Esophagus muscularis mucosa (tissue), 4 donors: ENCODE measurements around the gene UCHL5. TPM values are rescaled to one million over a fixed set of nuclear protein-coding genes. Genes with fewer than 3 reads are reported as not detected.

ENCODE experiments used
- DNase-seq: peaks from one replicate; pipeline ENCODE4 v3.0.0-alpha.2; 2017; ENCODE audit errors: extremely low spot score
- H3K27ac ChIP-seq, 4 donors: fragments of 200-600 bp; sonication (generic); replicated peaks in 1 of 4; 1 replicate in 3 of 4; 2 replicates in 1 of 4; pipeline ENCODE4 v1.5.1; 2016 to 2019; ENCODE audit warnings: mild to moderate bottlenecking in 1 of 4
- H3K27me3 ChIP-seq, 4 donors: fragments of 200-600 bp; sonication (generic); one replicate each; pipeline versions ENCODE4 v1.5.1 to v1.6.0; 2016 to 2019
- H3K36me3 ChIP-seq, 4 donors: fragments of 200-600 bp; sonication (generic); one replicate each; pipeline ENCODE4 v1.5.1; 2016 to 2019
- H3K4me1 ChIP-seq, 4 donors: fragments of 200-600 bp; sonication (generic); one replicate each; pipeline ENCODE4 v1.5.1; 2016 to 2019
- H3K4me3 ChIP-seq, 4 donors: fragments of 200-600 bp; sonication (generic); 1 replicate in 2 of 4; 2 replicates in 2 of 4; pipeline ENCODE4 v1.5.1; 2016 to 2019; ENCODE audit warnings: mild to moderate bottlenecking in 4 of 4, moderate library complexity in 1 of 4
- H3K9me3 ChIP-seq, 4 donors: fragments of 200-600 bp; sonication (generic); 1 replicate in 3 of 4; 2 replicates in 1 of 4; pipeline ENCODE4 v1.5.1; 2016 to 2019
- EP300 ChIP-seq: sonication (generic); formaldehyde crosslinking; IDR thresholded peaks from one replicate; pipeline ENCODE4 v1.6.1; 2017; ENCODE audit warnings: antibody characterized with exemption
- POLR2A ChIP-seq: fragments of 450-650 bp; IDR thresholded peaks from one replicate; pipeline ENCODE4 v1.6.1; 2017; ENCODE audit warnings: antibody characterized with exemption, moderate library complexity, mild to moderate bottlenecking, low read depth
- POLR2AphosphoS5 ChIP-seq, 2 donors: sonication (generic); formaldehyde crosslinking; IDR thresholded peaks; one replicate each; pipeline ENCODE4 v1.6.1; 2017; ENCODE audit warnings: antibody characterized with exemption in 2 of 2
- WGBS: methylation state at CpG from one replicate; pipeline ENCODE4 v1.1.5; 2018; 5-methylcytosine and 5-hydroxymethylcytosine counted together
- intact Hi-C: fragments of 100-400 bp; cut with DNase I; formaldehyde crosslinking; loops from one replicate; pipeline ENCODE4 v1.15.1; 2023
- total RNA-seq, 4 donors: library from RNA; depleted of rRNA; stranded (reverse); fragments of >200 nt; gene quantifications; one replicate each; pipeline versions ENCODE4 v1.1.0 to v1.2.1, GENCODE V29; 2016
- TF ChIP-seq, protein P1 (sequence below), 3 experiments: fragments of 200-600 bp in 2 of 3; fragments of 450-650 bp in 1 of 3; sonication (generic) in 2 of 3; IDR thresholded peaks; one replicate each; pipeline ENCODE4 v1.5.1; 2017 to 2019; ENCODE audit warnings: antibody characterized with exemption in 3 of 3, mild to moderate bottlenecking in 2 of 3, moderate library complexity in 1 of 3

The UCHL5 gene, protein sequence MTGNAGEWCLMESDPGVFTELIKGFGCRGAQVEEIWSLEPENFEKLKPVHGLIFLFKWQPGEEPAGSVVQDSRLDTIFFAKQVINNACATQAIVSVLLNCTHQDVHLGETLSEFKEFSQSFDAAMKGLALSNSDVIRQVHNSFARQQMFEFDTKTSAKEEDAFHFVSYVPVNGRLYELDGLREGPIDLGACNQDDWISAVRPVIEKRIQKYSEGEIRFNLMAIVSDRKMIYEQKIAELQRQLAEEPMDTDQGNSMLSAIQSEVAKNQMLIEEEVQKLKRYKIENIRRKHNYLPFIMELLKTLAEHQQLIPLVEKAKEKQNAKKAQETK
- 10 to 100 TPM; 24.0 to 33.8 (median 28.8) TPM for total RNA-seq

DNA sequence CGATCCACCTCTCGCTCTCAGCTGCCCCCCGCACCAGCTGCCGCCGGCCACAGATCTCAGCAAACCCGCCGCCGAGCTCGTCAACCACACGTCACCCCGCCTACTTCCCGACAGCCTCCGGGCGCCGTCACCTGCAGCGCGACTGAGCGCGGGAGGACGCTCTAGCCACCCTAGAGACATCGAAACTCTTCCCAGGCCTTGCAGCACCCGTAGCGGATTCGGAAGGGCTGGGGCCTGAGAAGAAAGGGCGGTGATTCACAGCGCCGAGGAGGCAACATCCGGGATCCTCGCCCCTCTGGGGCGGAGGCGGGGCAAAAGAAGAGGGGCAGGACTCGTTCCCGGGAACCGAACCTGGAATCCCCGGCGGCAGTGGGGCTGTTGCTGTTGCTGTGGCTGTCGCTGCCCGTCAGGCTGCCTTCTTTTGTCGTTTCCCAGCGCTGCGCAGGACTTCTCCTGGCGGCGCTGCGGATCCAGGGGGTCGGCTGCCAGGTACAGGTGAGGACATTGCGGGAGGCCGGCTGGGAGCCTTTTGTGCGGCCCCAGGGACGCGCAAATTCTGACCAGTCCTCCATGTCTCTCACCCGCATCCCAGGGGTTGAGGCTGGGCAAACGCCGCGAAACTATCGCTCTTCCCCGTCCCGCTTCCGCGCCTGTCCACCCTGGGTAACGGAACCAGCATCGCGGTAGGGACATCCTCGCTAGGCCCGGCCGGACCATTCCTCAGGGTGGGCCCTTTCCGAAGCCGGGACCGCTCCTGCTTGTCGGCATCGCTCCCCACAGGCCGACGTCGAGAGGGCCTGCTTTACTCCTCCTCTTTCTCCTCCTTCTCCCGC, at the start of gene UCHL5, which contains the start of gene RO60:
Gene UCHL5 (minus strand): TSS at position 79 of the 833 bp plus-strand sequence. CDS start 100 bp downstream, outside the sequence.
Gene RO60 (plus strand): TSS at position 331 of the 833 bp plus-strand sequence. CDS start 9,443 bp downstream, outside the sequence.
- peak within 1 kb of the TSS; percentile 73 to 87 (median 84) for H3K4me3 ChIP-seq
- intact Hi-C loops, result loop anchor here (2.0 to 5.0 kb wide), 2 partner anchors 43 to 61 kb away; no protein-coding TSS in a partner anchor
- H3K36me3 ChIP-seq, result no peaks in the 10 kb centered on the region
- no peaks in the 10 kb centered on the region for H3K27me3 ChIP-seq
- no peak for TF ChIP-seq EP300
- TF ChIP-seq POLR2AphosphoS5 (IDR thresholded peaks at IDR 0.05), result peak; percentile 95 to 99
- TF ChIP-seq, protein P1, sequence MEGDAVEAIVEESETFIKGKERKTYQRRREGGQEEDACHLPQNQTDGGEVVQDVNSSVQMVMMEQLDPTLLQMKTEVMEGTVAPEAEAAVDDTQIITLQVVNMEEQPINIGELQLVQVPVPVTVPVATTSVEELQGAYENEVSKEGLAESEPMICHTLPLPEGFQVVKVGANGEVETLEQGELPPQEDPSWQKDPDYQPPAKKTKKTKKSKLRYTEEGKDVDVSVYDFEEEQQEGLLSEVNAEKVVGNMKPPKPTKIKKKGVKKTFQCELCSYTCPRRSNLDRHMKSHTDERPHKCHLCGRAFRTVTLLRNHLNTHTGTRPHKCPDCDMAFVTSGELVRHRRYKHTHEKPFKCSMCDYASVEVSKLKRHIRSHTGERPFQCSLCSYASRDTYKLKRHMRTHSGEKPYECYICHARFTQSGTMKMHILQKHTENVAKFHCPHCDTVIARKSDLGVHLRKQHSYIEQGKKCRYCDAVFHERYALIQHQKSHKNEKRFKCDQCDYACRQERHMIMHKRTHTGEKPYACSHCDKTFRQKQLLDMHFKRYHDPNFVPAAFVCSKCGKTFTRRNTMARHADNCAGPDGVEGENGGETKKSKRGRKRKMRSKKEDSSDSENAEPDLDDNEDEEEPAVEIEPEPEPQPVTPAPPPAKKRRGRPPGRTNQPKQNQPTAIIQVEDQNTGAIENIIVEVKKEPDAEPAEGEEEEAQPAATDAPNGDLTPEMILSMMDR (IDR thresholded peaks at IDR 0.05), result peak in 1 of 3 experiments; percentile 35
- peak; percentile 55 for TF ChIP-seq POLR2A
- H3K9me3 ChIP-seq, result no peaks in the 10 kb centered on the region
- WGBS, result 0% methylated on average over 43 of the region's 74 CpGs
- peak within 1 kb of the TSS; percentile 97 to 98 (median 98) for H3K27ac ChIP-seq
- peak; percentile 98 for DNase-seq
- H3K4me1 ChIP-seq, result peaks cover 26 to 58% (median 48%) of the 10 kb centered on the region in 4 donors

DNA sequence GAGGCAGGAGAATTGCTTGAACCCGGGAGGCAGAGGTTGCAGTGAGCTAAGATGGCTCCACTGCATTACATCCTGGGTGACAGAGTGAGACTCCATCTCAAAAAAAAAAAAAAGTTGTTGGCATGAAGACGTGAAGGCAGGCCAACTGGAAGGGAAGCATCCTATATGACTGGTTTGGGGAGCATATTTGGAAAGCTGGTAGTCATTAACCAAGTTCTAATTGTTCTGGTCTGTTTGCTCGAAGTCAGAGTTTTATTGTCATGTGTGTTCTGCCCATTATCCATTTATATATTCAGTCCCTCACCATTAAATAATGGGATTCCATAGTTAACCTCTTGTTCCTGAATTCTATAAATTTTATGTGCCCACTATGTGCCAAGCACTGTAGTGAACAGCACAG, 49.3 kb upstream of the UCHL5 start:
- no peak overlapping the region for H3K27ac ChIP-seq
- DNase-seq, result no peak
- TF ChIP-seq POLR2AphosphoS5 (IDR thresholded peaks at IDR 0.05) (no peak), POLR2A (no peak), EP300 (no peak)
- TF ChIP-seq, protein P1 (IDR thresholded peaks at IDR 0.05), result no peak
- peaks cover 19 to 27% (median 22%) of the 10 kb centered on the region in 4 donors for H3K4me1 ChIP-seq
- no peaks in the 10 kb centered on the region for H3K9me3 ChIP-seq
- H3K4me3 ChIP-seq, result no peak overlapping the region
- H3K36me3 ChIP-seq, result no peaks in the 10 kb centered on the region
- H3K27me3 ChIP-seq, result no peaks in the 10 kb centered on the region
- 84% methylated on average over 3 of the region's 3 CpGs for WGBS
- intact Hi-C loops, result no loop called here

DNA sequence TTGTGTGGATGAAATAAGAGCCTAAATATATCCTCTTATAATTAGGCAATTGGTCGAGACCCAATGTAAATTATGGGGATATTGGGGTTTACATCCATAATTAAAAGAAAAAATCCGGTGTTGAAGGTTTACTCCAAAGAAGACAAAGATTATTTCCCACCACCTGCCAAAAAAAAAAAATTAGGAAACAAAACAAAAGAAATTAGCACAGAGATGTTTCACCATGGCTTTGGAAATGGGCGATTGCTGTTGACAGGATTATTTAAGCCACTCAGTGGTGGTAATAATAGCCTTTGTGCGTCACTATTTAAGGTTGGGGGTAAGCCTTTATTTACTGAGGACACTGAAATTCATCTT, 46.6 kb upstream of the UCHL5 start:
- Histone ChIP-seq H3K4me3 (peak overlapping the region; percentile 72 to 88 (median 81)), H3K36me3 (peaks cover 0 to under 1% (median 0%) of the 10 kb centered on the region in 4 donors), H3K27me3 (no peaks in the 10 kb centered on the region), H3K4me1 (peaks cover 17 to 28% (median 22%) of the 10 kb centered on the region in 4 donors), H3K27ac (peak overlapping the region; percentile 91 to 96 (median 92)), H3K9me3 (no peaks in the 10 kb centered on the region)
- intact Hi-C loops, result loop anchor here (1.0 kb wide), 1 partner anchor 16 kb away; no protein-coding TSS in a partner anchor
- WGBS, result 34% methylated on average over 4 of the region's 4 CpGs
- no peak for TF ChIP-seq EP300
- no peak for TF ChIP-seq POLR2A
- TF ChIP-seq POLR2AphosphoS5 (IDR thresholded peaks at IDR 0.05), result no peak
- TF ChIP-seq, protein P1 (IDR thresholded peaks at IDR 0.05), result no peak
- DNase-seq, result no peak

DNA sequence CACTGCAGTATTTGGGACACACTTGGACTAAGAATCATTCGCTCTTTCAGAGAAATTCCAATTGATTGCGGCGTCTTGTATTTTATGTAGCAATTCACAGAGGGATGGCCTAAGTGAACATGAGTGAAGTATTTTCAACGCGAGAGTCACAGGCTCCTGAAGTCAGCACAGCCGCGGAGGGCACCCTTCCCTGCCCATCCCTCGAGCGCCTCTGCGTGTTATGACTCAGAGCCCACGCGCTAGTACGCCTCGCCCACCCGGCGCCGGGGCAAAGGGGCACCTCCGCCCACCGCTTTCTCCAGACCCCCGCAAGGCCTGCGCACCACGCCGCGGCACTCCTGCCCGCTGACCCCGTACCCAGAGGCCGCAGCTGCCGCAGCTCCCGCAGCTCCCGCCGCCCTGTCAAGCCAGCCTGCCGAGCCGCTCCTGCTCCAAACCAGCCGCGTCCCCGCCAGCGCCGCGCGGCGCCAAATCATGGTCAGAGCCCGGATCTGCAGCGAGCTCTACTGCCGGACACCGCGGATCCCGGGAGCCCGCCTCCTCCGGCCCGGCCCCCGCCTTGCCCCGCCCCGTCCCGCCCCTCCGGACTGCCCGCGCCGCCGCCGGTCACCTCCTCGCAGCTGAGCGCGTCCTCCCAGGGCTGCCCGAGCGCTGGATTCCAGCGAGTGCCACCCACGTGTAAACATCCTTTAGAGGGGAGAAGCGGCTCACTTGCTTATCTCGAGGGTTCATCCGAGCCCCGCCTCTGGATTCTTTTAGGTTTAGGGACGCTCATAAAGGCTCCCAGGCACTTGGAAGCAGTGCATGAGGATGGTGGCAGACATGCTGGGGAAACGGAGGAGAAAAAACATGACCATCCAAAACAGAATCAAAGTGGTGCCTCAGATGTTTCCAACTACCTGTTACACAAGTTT, 46.0 kb upstream of the UCHL5 start, which contains the start of gene GLRX2:
Gene GLRX2 (minus strand): TSS at position 508 of the 914 bp plus-strand sequence. CDS start 32 bp downstream, at position 476.
- peak within 1 kb of the TSS; percentile 72 to 88 (median 81) for H3K4me3 ChIP-seq
- intact Hi-C loops, result loop anchor here (1.0 to 5.0 kb wide), 2 partner anchors 16 to 43 kb away; no protein-coding TSS in a partner anchor
- TF ChIP-seq, protein P1 (IDR thresholded peaks at IDR 0.05), result peak in 1 of 3 experiments; percentile 36
- TF ChIP-seq POLR2AphosphoS5 (IDR thresholded peaks at IDR 0.05) (peak; percentile 76 to 92), EP300 (no peak), POLR2A (peak; percentile 42)
- peaks cover 17 to 28% (median 22%) of the 10 kb centered on the region in 4 donors for H3K4me1 ChIP-seq
- H3K9me3 ChIP-seq, result no peaks in the 10 kb centered on the region
- H3K27me3 ChIP-seq, result no peaks in the 10 kb centered on the region
- 0% methylated on average over 7 of the region's 73 CpGs for WGBS
- DNase-seq, result peak; percentile 96
- H3K27ac ChIP-seq, result peak within 1 kb of the TSS; percentile 91 to 96 (median 92)
- peaks cover 0 to 7% (median 5%) of the 10 kb centered on the region in 4 donors for H3K36me3 ChIP-seq
